Activated T-helper 2 cell treated with anti-CD3 and anti-CD28 coated beads, Interferon-gamma antibody, Interleukin-2, Interleukin-4, amounts not matched to agents 10 μg/mL and 5 μg/mL and 100 μg/mL, durations not matched to agents 14 hours and 24 hours and 36 hours (primary cell): Measurements from ENCODE around the gene SERPINB12. TPM values are rescaled to one million over a fixed set of nuclear protein-coding genes. Genes with fewer than 3 reads are reported as not detected.

Source experiments
- DNase-seq: peaks from one replicate; pipeline ENCODE4 v3.0.0; 2021; ENCODE audit warnings: low spot score
- H3K27ac Mint-ChIP-seq: one replicate; pipeline ENCODE4 v1.8.0; 2021; ENCODE audit warnings: mixed read lengths
- H3K27me3 Mint-ChIP-seq: one replicate; pipeline ENCODE4 v1.8.0; 2021; ENCODE audit warnings: low read depth, mixed read lengths
- H3K36me3 Mint-ChIP-seq: one replicate; pipeline ENCODE4 v1.8.0; 2021; ENCODE audit warnings: low read depth, mixed read lengths
- H3K4me1 Mint-ChIP-seq: one replicate; pipeline ENCODE4 v1.8.0; 2021; ENCODE audit warnings: low read depth, mixed read lengths
- H3K4me3 Mint-ChIP-seq: one replicate; pipeline ENCODE4 v1.8.0; 2021; ENCODE audit warnings: low read depth, mild to moderate bottlenecking, moderate library complexity, mixed read lengths
- H3K9me3 Mint-ChIP-seq: one replicate; pipeline ENCODE4 v1.8.0; 2021; ENCODE audit warnings: mixed read lengths
- intact Hi-C: fragments of 100-400 bp; cut with micrococcal nuclease; formaldehyde crosslinking; loops from one replicate; pipeline ENCODE4 v1.15.1; 2023
- total RNA-seq: library from RNA; stranded (reverse); gene quantifications from 2 replicates; pipeline ENCODE4 v1.2.3, GENCODE V29; 2022

The SERPINB12 gene
- total RNA-seq, 1 donor from 2014 or later: not detected

DNA sequence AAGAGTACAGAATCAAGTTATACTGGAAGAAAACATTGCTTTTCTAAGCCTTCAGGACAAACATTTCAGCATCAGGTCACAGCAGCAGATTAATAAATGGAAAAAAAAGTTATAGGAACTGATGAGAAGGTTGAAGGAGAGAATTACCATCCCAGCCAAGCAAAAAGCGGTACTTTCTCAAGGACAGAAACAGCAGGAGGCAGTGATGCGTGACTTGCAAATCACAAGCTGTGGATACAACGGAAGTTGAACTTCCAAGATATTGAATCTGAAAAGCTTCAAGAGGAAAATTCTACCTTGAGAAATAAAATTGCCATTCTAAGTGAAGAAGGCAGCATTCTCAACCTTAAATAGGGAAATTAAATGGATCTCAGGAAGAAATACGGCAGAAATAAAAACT is 18.5 kb upstream of the SERPINB12 start:
- no peaks in the 10 kb centered on the region for H3K36me3 Mint-ChIP-seq
- no peak overlapping the region for H3K4me3 Mint-ChIP-seq
- H3K27me3 Mint-ChIP-seq: peaks cover 23% of the 10 kb centered on the region
- DNase-seq: no peak
- H3K27ac Mint-ChIP-seq: no peak overlapping the region
- no peaks in the 10 kb centered on the region for H3K9me3 Mint-ChIP-seq
- intact Hi-C loops: no loop called here
- H3K4me1 Mint-ChIP-seq: no peaks in the 10 kb centered on the region

DNA sequence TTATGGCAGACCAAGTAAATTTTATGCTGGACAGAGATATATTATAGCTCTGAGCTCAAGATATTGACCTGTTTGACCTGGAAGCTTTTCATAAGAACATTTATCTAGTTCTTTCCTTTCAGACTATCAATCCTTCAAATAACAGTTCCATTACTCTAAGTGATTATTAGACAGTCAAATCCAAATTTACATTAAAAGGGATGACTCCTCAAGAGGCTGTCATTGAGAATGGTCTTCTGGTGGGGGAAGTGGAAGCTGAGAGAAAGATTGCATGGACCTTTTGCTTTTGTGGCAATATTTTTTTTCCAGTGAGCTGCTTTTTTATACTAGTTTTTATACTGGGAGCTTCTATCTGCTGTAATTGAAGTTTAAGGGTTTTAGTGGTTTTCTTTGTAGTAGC is 14.9 kb upstream of the SERPINB12 start:
- no peak overlapping the region for H3K27ac Mint-ChIP-seq
- no peak overlapping the region for H3K4me3 Mint-ChIP-seq
- H3K9me3 Mint-ChIP-seq: no peaks in the 10 kb centered on the region
- DNase-seq: no peak
- H3K27me3 Mint-ChIP-seq: peaks cover 21% of the 10 kb centered on the region
- H3K4me1 Mint-ChIP-seq: no peaks in the 10 kb centered on the region
- H3K36me3 Mint-ChIP-seq: no peaks in the 10 kb centered on the region
- intact Hi-C loops: no loop called here

DNA sequence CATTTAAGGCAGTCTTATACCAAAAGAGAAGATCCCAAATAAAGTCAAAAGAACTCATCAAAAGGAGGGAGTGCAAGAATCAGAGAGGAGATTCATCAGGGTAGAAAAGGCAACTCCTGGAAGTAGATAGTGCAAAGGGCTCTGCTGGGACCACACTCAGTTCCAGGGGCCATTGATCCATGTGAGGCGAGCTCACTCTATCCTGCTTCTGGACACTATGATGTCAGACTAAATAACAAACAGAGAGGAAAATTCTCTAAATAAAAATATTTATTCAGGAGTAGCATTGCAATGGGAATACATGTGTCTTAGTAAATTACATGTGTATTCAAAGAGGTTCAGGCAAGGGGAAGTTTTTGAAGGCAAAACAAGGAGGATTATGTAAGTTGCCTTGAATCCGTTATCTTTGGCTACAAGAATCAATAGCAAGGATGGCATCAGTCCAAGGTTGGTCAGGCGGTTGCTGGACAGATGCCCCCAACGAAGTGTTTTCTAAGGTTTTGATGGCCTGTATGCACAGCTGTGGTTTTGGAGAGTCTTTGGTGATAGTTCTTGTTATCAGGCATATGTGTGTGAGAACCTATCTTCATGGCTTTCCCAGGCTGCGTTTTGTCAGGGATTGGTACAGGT is 13.2 kb upstream of the SERPINB12 start:
- DNase-seq: no peak
- peaks cover 19% of the 10 kb centered on the region for H3K27me3 Mint-ChIP-seq
- H3K36me3 Mint-ChIP-seq: no peaks in the 10 kb centered on the region
- intact Hi-C loops: no loop called here
- no peak overlapping the region for H3K27ac Mint-ChIP-seq
- no peaks in the 10 kb centered on the region for H3K9me3 Mint-ChIP-seq
- H3K4me3 Mint-ChIP-seq: no peak overlapping the region
- no peaks in the 10 kb centered on the region for H3K4me1 Mint-ChIP-seq

DNA sequence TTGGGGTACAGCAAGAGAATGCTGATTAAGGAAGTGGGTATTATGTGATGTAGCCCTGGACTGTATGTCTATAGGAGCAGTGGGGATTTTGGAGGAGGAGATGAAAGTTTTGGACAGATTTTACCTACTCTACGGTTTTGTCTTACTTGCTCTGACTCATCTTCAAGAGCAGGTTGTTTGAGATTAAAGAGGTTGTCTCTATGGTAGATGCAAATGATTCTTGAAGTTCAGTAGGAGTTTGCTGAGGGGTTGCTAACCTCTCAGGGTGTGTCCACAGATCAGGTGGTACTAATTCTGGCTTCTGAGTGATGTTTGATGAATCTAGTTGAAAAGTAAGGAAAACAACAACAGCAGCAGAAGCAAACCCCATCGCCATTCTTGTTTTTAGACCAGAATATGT is 9.7 kb upstream of the SERPINB12 start:
- intact Hi-C loops: no loop called here
- no peak overlapping the region for H3K27ac Mint-ChIP-seq

DNA sequence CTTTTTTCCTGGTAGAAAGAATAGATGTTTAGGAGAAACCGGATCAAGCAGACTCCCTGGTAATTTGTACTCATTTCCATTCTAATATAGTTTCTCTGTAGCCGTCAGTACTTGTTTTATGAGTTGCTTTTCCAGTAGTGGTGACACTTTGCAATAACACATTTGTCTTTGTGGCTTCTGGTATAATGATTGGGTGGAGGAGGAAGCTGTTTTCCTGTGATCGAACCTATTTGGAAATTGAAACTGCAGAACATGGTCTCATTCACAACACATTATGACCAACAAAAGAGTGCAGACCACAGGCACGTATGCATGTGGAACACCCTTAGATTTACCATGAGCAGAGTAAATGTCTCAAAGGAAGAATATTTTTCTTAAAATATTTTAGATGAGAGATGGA is 7.6 kb upstream of the SERPINB12 start:
- intact Hi-C loops: no loop called here
- Mint-ChIP-seq H3K27me3 (peaks cover 20% of the 10 kb centered on the region), H3K4me3 (no peak overlapping the region), H3K27ac (no peak overlapping the region), H3K9me3 (no peaks in the 10 kb centered on the region), H3K4me1 (peaks cover 6% of the 10 kb centered on the region), H3K36me3 (no peaks in the 10 kb centered on the region)
- no peak for DNase-seq

More for the DNA sequence above, 9.7 kb upstream of the SERPINB12 start:
- Mint-ChIP-seq H3K36me3 (no peaks in the 10 kb centered on the region), H3K4me3 (no peak overlapping the region), H3K27me3 (peaks cover 25% of the 10 kb centered on the region), H3K4me1 (peaks cover 6% of the 10 kb centered on the region), H3K9me3 (no peaks in the 10 kb centered on the region)
- no peak for DNase-seq

DNA sequence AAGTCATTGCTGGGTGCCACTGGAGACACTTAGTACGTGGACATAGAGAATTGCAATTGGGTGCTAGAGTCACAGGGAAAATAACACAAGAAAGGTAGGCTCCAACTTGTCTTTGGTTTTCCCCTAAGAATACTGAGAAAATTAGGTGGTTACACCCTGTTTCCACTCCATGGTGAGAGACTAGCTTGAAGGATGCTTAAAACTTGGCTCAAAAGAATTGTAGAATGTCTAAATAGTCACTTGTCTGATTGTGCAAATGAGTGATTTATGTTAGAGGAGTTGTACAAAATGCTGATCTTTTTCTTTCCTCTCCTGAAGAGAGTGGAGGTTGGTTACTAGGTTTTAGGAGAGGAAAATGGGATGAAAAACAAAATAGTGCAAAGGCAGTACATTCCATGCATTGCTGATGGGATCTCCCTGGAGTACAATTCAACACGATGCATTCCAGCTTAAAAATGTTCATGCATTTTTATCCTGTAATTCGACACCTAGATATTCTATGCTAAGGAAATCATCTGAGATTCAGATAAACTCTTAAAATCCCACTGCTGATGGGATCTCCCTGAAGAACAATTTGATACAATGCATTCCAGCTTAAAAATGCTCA is 2.2 kb upstream of the SERPINB12 start:
- intact Hi-C loops: no loop called here
- Mint-ChIP-seq H3K36me3 (no peaks in the 10 kb centered on the region), H3K27ac (no peak overlapping the region), H3K9me3 (no peaks in the 10 kb centered on the region), H3K4me1 (no peaks in the 10 kb centered on the region), H3K4me3 (no peak overlapping the region), H3K27me3 (peaks cover 24% of the 10 kb centered on the region)
- no peak for DNase-seq

DNA sequence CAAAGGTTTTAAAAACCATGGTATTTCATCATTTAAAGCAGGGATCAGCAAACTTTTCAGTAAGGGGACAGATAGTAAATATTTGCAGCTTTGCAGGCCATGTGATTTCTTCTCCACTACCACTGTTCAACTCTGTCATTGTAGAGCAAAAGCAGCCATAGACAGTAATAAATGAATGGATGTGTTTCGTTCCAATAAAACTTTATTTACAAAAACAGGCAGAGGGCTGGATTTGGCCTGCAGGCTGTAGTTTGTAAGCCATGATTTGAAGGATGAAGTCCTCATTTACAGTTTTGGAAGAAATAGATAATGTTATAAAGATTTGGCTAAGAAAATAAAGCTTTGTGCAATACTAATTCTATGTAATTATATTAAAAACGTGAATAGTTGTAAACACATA is 1.8 kb downstream of the SERPINB12 start:
- intact Hi-C loops: no loop called here
- Mint-ChIP-seq H3K27ac (no peak overlapping the region), H3K4me3 (no peak overlapping the region), H3K9me3 (no peaks in the 10 kb centered on the region), H3K36me3 (no peaks in the 10 kb centered on the region), H3K27me3 (peaks cover 30% of the 10 kb centered on the region), H3K4me1 (no peaks in the 10 kb centered on the region)
- DNase-seq: no peak

DNA sequence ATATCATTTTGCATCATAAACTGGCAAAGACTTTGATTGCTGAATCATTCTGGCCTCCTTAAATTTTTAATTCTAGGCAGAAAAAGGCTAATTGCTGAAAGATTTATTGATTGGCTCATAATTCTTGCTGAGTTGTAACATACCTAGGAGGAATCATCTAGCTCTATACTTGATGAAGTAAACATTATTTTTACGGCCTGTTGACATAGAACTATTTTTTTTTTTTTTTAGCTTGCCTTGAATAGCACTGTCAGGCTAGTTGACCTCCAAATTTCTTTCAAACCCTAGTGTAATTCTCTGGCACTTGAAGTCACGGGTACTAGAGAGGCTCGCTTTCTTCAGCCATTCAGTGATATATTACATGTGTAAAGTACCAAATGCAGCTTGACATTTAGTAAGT is 2.8 kb downstream of the SERPINB12 start:
- Mint-ChIP-seq H3K27ac (no peak overlapping the region), H3K4me3 (no peak overlapping the region), H3K4me1 (no peaks in the 10 kb centered on the region), H3K9me3 (no peaks in the 10 kb centered on the region), H3K36me3 (no peaks in the 10 kb centered on the region), H3K27me3 (peaks cover 30% of the 10 kb centered on the region)
- intact Hi-C loops: no loop called here
- DNase-seq: no peak

DNA sequence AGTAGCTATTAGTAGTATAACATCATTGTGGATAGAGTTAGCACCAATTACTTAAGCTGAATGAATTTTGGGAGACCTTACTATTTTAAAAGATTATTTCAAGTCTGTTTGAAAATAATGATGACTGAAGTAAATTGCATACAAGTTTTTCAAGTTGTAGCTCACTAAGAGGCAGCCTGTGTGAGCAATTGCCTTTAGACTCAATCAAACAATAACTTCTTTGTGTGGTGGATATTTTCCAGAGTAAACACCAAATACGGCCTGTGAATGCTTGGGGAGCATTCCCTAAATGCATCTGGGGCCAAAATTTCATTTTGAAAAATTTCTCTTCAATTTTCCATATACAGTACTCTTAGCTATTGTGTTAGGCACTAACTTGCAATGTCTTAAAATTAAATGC is 7.9 kb downstream of the SERPINB12 start:
- no peaks in the 10 kb centered on the region for H3K4me1 Mint-ChIP-seq
- H3K36me3 Mint-ChIP-seq: no peaks in the 10 kb centered on the region
- intact Hi-C loops: no loop called here
- H3K27ac Mint-ChIP-seq: no peak overlapping the region
- H3K27me3 Mint-ChIP-seq: peaks cover 20% of the 10 kb centered on the region
- H3K4me3 Mint-ChIP-seq: no peak overlapping the region
- no peak for DNase-seq
- H3K9me3 Mint-ChIP-seq: no peaks in the 10 kb centered on the region

DNA sequence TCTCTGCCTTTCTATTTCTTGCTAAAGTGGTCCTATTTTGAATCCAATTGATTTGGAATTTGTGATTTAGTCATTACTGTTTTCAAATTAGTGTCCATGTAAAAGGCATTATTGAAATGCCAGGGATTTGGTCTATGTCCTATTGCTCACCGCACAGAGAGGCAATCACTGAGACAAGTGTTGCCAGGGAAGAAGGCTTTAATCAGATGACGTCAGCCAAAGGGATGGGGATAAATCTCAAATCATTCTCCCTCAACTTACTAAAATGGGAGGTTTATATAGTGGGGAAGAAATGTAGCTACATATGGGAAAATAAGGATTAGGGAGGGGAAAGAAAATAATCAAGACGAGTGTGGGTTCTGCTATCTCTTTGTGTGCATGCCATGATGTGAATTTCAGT is 9.6 kb downstream of the SERPINB12 start:
- Mint-ChIP-seq H3K27ac (no peak overlapping the region), H3K27me3 (peaks cover 15% of the 10 kb centered on the region), H3K36me3 (no peaks in the 10 kb centered on the region), H3K4me3 (no peak overlapping the region), H3K9me3 (no peaks in the 10 kb centered on the region), H3K4me1 (no peaks in the 10 kb centered on the region)
- DNase-seq: no peak
- intact Hi-C loops: no loop called here

DNA sequence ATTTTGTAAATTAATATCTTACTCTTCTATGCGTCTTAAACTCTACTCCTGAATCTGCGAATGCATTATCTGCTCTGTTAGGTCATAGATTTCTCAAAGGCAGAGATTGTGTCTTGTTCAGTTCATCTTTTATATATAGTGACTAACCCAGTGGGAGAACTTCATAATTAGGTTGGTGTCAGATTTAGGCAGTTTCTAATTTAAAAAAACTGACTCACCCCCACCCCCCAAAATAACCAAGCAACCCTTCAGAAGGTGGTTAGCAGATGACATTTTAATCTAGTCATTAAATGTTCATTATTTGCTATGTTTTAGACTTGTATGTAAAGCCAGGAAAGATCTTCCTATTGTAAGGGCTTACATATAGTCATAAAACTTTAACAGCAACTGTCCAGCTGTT is 10.4 kb downstream of the SERPINB12 start:
- no peak for DNase-seq
- intact Hi-C loops: no loop called here

DNA sequence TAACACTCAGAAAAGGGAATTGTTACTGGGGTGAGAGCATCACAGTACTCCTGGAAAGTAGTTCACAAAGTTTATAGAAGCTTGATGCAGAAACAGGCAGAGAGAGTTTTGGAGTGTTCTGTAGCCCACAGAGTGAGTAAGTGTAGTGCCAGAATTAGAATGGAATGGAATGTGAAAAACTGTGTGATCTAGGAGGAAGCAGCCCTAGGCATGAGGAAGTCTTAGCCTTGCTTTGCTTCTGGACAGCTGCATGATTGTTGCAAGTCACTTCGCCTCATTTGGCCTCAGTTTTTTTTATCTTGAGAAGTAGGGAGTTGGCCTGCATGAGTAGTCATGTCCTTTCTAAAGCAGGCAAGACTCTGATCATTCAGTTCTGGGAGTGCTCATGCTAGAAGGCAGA is 10.9 kb downstream of the SERPINB12 start:
- no peaks in the 10 kb centered on the region for H3K4me1 Mint-ChIP-seq
- no peak overlapping the region for H3K27ac Mint-ChIP-seq
- H3K4me3 Mint-ChIP-seq: no peak overlapping the region
- no peaks in the 10 kb centered on the region for H3K9me3 Mint-ChIP-seq
- H3K27me3 Mint-ChIP-seq: peaks cover 10% of the 10 kb centered on the region
- intact Hi-C loops: no loop called here
- H3K36me3 Mint-ChIP-seq: no peaks in the 10 kb centered on the region
- DNase-seq: no peak

More for the DNA sequence above, 10.4 kb downstream of the SERPINB12 start:
- Mint-ChIP-seq H3K27me3 (peaks cover 13% of the 10 kb centered on the region), H3K4me3 (no peak overlapping the region), H3K4me1 (no peaks in the 10 kb centered on the region), H3K27ac (no peak overlapping the region), H3K36me3 (no peaks in the 10 kb centered on the region), H3K9me3 (no peaks in the 10 kb centered on the region)

DNA sequence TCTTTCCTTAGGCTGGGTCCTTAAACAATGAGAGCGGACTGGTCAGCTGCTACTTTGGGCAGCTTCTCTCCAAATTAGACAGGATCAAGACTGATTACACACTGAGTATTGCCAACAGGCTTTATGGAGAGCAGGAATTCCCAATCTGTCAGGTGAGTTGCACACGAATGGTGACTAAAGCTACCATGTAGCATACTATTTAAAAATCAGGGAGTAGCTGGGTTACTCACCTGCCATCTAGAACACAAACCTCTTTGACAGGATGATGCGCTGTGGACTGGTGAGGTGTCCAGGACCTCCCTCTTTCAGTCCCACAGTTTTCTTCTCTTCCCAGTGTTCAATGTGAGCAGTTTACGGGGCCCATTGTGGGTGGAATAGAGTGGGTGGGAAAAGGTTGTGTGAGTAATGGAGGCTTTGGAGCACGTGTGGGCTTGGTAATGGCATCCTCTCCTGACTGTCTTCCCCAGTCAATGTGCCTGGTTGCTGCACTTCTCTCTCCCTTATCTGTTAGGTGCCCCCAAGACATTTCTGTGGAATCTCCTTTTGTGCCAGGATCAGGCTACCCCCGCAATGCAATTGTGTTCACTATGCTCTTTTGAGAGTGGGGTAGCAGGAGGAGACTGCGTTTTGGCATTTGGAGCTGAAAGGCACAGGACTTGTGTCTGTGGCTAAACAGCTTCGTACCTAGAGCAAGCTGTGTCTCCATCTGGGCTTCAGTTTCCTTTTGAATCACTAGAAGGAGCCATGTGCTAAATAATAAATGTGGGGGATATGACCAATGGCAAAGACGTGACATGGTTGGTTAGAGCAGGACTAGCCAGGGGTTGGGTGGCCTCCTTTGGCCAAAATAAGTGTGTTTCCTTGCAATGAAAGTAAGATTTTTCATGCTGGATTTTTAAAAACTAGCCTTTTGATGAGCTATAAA is 17.7 kb downstream of the SERPINB12 start:
- intact Hi-C loops: no loop called here
- no peaks in the 10 kb centered on the region for H3K36me3 Mint-ChIP-seq
- no peaks in the 10 kb centered on the region for H3K4me1 Mint-ChIP-seq

More for the DNA sequence above, 17.7 kb downstream of the SERPINB12 start:
- no peak overlapping the region for H3K4me3 Mint-ChIP-seq
- no peak for DNase-seq
- H3K27ac Mint-ChIP-seq: no peak overlapping the region
- no peaks in the 10 kb centered on the region for H3K9me3 Mint-ChIP-seq
- peaks cover 3% of the 10 kb centered on the region for H3K27me3 Mint-ChIP-seq
